ENCODE data around the gene APBA1. TPM values are rescaled to one million over a fixed set of nuclear protein-coding genes. Genes with fewer than 3 reads are reported as not detected.

APBA1 gene
- total and polyA plus RNA-seq, 2 donors (not counting 1 experiment from before 2014, with no cell fraction given) = 0.01 to 0.05 TPM

DNA sequence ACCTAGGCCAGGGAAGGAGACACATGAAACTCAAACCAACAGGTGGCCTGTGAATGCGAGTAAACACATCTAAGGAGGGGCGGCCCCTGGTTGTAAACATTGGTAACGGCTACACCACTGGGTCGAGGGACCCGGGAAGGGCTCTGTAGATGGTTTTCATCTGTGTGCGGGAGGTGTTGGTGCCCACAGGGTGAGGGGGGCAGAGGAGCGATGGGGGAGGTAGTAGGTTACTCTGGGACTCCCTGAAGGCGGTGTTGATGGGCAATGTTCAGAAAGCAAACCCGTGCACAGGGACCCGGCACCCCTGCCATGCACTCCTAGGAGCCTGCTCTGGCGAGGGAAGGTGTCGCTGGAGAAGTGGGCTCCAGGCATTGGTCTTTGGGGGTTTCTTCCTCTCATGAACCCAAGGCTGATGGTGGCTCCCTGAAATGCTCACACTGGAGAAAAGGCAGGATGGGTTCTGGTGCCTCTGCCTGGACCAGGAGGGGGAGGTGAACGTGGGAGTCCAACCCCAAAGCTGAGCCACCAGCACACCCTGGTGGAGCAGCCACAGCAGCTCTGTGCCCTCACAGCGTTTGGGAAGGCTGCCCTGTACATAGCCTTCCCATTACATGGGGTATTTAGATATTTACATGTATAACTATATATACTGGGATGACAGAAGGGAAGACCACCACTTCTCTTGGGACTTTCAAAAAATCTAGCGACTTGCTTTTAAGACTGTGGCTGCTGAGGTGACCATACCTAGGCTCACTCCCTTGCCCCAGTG, 244.0 kb downstream of the APBA1 start:
- WGBS (ENCODE audit: insufficient coverage) = 90% methylated on average over 12 of the region's 15 CpGs
- ATAC-seq (ENCODE audit: low read depth) (no peak), DNase-seq (no peak)
- H3K4me1 Mint-ChIP-seq = peaks cover 1% of the 10 kb centered on the region
- no peak overlapping the region for H3K4me3 ChIP-seq (ENCODE audit: control extremely low read depth in 1 of 5, extremely low read depth in 1 of 5, insufficient read depth in 1 of 5, low read depth in 2 of 5, low read length in 4 of 5)
- H3K36me3 ChIP-seq (replicated peaks in 1 of 2; ENCODE audit: control extremely low read depth in 1 of 2, control insufficient read depth in 1 of 2, extremely low read depth in 1 of 2, insufficient read depth in 2 of 2, low read length in 1 of 2) = no peaks in the 10 kb centered on the region
- no peak overlapping the region for H3K4me2 ChIP-seq (replicated peaks; ENCODE audit: low read depth, low read length, poor library complexity, severe bottlenecking)
- H3K27me3 ChIP-seq (replicated peaks in 1 of 4; ENCODE audit: control extremely low read depth in 1 of 4, control insufficient read depth in 3 of 4, insufficient read depth in 4 of 4, low read length in 3 of 4) = no peaks in the 10 kb centered on the region
- no peak overlapping the region for H3K9ac ChIP-seq (ENCODE audit: low read length)
- H2AFZ ChIP-seq (ENCODE audit: insufficient read depth, low read depth, low read length, poor library complexity, severe bottlenecking) = no peak overlapping the region
- no peaks in the 10 kb centered on the region for H3K9me3 ChIP-seq (ENCODE audit: control extremely low read depth in 1 of 3, control insufficient read depth in 2 of 3, insufficient read depth in 1 of 3, low read length in 2 of 3)
- ChIA-PET POLR2A (no interaction called here), CTCF (no interaction called here)
- no peak overlapping the region for H3K27ac ChIP-seq (ENCODE audit: low read length in 2 of 2)
- TF ChIP-seq, protein P1, sequence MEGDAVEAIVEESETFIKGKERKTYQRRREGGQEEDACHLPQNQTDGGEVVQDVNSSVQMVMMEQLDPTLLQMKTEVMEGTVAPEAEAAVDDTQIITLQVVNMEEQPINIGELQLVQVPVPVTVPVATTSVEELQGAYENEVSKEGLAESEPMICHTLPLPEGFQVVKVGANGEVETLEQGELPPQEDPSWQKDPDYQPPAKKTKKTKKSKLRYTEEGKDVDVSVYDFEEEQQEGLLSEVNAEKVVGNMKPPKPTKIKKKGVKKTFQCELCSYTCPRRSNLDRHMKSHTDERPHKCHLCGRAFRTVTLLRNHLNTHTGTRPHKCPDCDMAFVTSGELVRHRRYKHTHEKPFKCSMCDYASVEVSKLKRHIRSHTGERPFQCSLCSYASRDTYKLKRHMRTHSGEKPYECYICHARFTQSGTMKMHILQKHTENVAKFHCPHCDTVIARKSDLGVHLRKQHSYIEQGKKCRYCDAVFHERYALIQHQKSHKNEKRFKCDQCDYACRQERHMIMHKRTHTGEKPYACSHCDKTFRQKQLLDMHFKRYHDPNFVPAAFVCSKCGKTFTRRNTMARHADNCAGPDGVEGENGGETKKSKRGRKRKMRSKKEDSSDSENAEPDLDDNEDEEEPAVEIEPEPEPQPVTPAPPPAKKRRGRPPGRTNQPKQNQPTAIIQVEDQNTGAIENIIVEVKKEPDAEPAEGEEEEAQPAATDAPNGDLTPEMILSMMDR (IDR thresholded peaks at IDR 0.05) = no peak
- no peak for TF ChIP-seq EZH2 (IDR thresholded peaks at IDR 0.05; ENCODE audit: borderline replicate concordance, insufficient read depth, low read depth, low read length, poor library complexity, severe bottlenecking)
- H3K4me3 Mint-ChIP-seq = no peak overlapping the region
- H3K27ac Mint-ChIP-seq = no peak overlapping the region
- H3K4me1 ChIP-seq (ENCODE audit: control insufficient read depth in 2 of 2, insufficient read depth in 2 of 2, low read length in 2 of 2) = no peaks in the 10 kb centered on the region
- no peaks in the 10 kb centered on the region for H4K20me1 ChIP-seq (ENCODE audit: control insufficient read depth, insufficient read depth, low read length, poor library complexity, severe bottlenecking)
- no peaks in the 10 kb centered on the region for H3K9me3 Mint-ChIP-seq (ENCODE audit: insufficient read depth)
- intact Hi-C loops (cut with micrococcal nuclease) = no loop called here
- no peaks in the 10 kb centered on the region for H3K79me2 ChIP-seq (ENCODE audit: control insufficient read depth, insufficient read depth, low read length)
- no peaks in the 10 kb centered on the region for H3K27me3 Mint-ChIP-seq

DNA sequence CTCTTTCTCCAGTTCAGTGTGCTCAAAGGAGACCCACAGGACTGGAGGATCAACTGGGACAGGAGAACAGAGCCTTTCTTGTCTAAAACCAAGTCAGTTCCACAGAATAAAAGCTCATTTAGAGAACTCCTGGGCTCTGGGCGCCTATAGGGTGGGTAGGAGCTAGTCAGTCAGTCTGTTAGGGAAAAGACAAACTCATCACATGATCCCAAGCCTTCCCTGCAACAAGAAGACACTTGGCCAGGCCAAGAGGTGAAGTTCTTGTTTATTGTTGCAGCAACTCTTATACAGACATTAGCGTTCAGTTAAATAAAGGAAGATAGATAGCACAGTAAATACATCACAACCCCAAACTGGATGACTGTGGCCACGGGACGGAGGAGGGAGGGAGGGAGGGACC, 244.9 kb downstream of the APBA1 start:
- Histone ChIP-seq H3K9ac (ENCODE audit: low read length) (no peak overlapping the region), H3K4me1 (ENCODE audit: control insufficient read depth in 2 of 2, insufficient read depth in 2 of 2, low read length in 2 of 2) (no peaks in the 10 kb centered on the region), H2AFZ (ENCODE audit: insufficient read depth, low read depth, low read length, poor library complexity, severe bottlenecking) (no peak overlapping the region), H3K4me3 (ENCODE audit: control extremely low read depth in 1 of 5, extremely low read depth in 1 of 5, insufficient read depth in 1 of 5, low read depth in 2 of 5, low read length in 4 of 5) (no peak overlapping the region), H3K27me3 (replicated peaks in 1 of 4; ENCODE audit: control extremely low read depth in 1 of 4, control insufficient read depth in 3 of 4, insufficient read depth in 4 of 4, low read length in 3 of 4) (peaks cover 0 to 1% (median 0%) of the 10 kb centered on the region in 4 experiments), H3K27ac (ENCODE audit: low read length in 2 of 2) (no peak overlapping the region), H3K4me2 (replicated peaks; ENCODE audit: low read depth, low read length, poor library complexity, severe bottlenecking) (no peak overlapping the region), H3K36me3 (replicated peaks in 1 of 2; ENCODE audit: control extremely low read depth in 1 of 2, control insufficient read depth in 1 of 2, extremely low read depth in 1 of 2, insufficient read depth in 2 of 2, low read length in 1 of 2) (no peaks in the 10 kb centered on the region), H3K79me2 (ENCODE audit: control insufficient read depth, insufficient read depth, low read length) (no peaks in the 10 kb centered on the region), H4K20me1 (ENCODE audit: control insufficient read depth, insufficient read depth, low read length, poor library complexity, severe bottlenecking) (no peaks in the 10 kb centered on the region), H3K9me3 (ENCODE audit: control extremely low read depth in 1 of 3, control insufficient read depth in 2 of 3, insufficient read depth in 1 of 3, low read length in 2 of 3) (no peaks in the 10 kb centered on the region)
- intact Hi-C loops (cut with micrococcal nuclease) = no loop called here
- DNase-seq = no peak
- POLR2A ChIA-PET = no interaction called here
- WGBS (ENCODE audit: insufficient coverage) = no CpG with 5 or more reads among the region's 4 CpGs
- no peak overlapping the region for H3K27ac Mint-ChIP-seq
- no peaks in the 10 kb centered on the region for H3K9me3 Mint-ChIP-seq (ENCODE audit: insufficient read depth)
- H3K4me3 Mint-ChIP-seq = no peak overlapping the region
- no peak for TF ChIP-seq EZH2 (IDR thresholded peaks at IDR 0.05; ENCODE audit: borderline replicate concordance, insufficient read depth, low read depth, low read length, poor library complexity, severe bottlenecking)
- TF ChIP-seq, protein P1 (IDR thresholded peaks at IDR 0.05) = no peak
- peaks cover 1% of the 10 kb centered on the region for H3K4me1 Mint-ChIP-seq
- H3K27me3 Mint-ChIP-seq = peaks cover 6% of the 10 kb centered on the region
- ATAC-seq (ENCODE audit: low read depth) = no peak
- CTCF ChIA-PET = no interaction called here

Measured in B cell (primary cell).